Measurements from ENCODE around the gene CEMIP.

Gene CEMIP

GRCh38 chr15:80856809-80857377, 77.7 kb downstream of the CEMIP start:
- DNase-seq = no peak

GRCh38 chr15:80861731-80862170, 82.6 kb downstream of the CEMIP start:
- no peak for DNase-seq

- no peak for DNase-seq
Measured at GRCh38 chr15:80864666-80865065, 85.5 kb downstream of the CEMIP start.

- no peak for DNase-seq
Measured at GRCh38 chr15:80866936-80867335, 87.8 kb downstream of the CEMIP start.

- DNase-seq = no peak
Measured at GRCh38 chr15:80870366-80870765, 91.2 kb downstream of the CEMIP start.

GRCh38 chr15:80870893-80871292, 91.7 kb downstream of the CEMIP start:
- DNase-seq = no peak

GRCh38 chr15:80871858-80872257, 92.7 kb downstream of the CEMIP start:
- DNase-seq = no peak

GRCh38 chr15:80873366-80873952, 94.3 kb downstream of the CEMIP start:
- no peak for DNase-seq

GRCh38 chr15:80875568-80876347, 96.6 kb downstream of the CEMIP start:
- no peak for DNase-seq

GRCh38 chr15:80876348-80876674, 97.1 kb downstream of the CEMIP start:
- no peak for DNase-seq

GRCh38 chr15:80878242-80878866, 99.2 kb downstream of the CEMIP start:
- DNase-seq = no peak

- DNase-seq = no peak
Measured at GRCh38 chr15:80878867-80879250, 99.7 kb downstream of the CEMIP start.

GRCh38 chr15:80880086-80880485, 100.9 kb downstream of the CEMIP start:
- no peak for DNase-seq

- no peak for DNase-seq
Measured at GRCh38 chr15:80883641-80884040, 104.5 kb downstream of the CEMIP start.

- no peak for DNase-seq
Measured at GRCh38 chr15:80885016-80885579, 105.9 kb downstream of the CEMIP start.

- DNase-seq = no peak
Measured at GRCh38 chr15:80887148-80887547, 108.0 kb downstream of the CEMIP start.

GRCh38 chr15:80888846-80889245, 109.7 kb downstream of the CEMIP start:
- DNase-seq = no peak

- no peak for DNase-seq
Measured at GRCh38 chr15:80890341-80891005, 111.3 kb downstream of the CEMIP start.

GRCh38 chr15:80891006-80891405, 111.8 kb downstream of the CEMIP start:
- DNase-seq = no peak

- DNase-seq = no peak
Measured at GRCh38 chr15:80892414-80892813, 113.2 kb downstream of the CEMIP start.

GRCh38 chr15:80893777-80894176, 114.6 kb downstream of the CEMIP start:
- no peak for DNase-seq

GRCh38 chr15:80895091-80895490, 115.9 kb downstream of the CEMIP start:
- DNase-seq = no peak

- no peak for DNase-seq
Measured at GRCh38 chr15:80895965-80896364, 116.8 kb downstream of the CEMIP start.
